ENCODE data around the gene SLC12A3. TPM values are rescaled to one million over a fixed set of nuclear protein-coding genes. Genes with fewer than 3 reads are reported as not detected.

The SLC12A3 gene
- polyA plus RNA-seq, 3 donors, result 0.03 TPM; not detected in 2

DNA sequence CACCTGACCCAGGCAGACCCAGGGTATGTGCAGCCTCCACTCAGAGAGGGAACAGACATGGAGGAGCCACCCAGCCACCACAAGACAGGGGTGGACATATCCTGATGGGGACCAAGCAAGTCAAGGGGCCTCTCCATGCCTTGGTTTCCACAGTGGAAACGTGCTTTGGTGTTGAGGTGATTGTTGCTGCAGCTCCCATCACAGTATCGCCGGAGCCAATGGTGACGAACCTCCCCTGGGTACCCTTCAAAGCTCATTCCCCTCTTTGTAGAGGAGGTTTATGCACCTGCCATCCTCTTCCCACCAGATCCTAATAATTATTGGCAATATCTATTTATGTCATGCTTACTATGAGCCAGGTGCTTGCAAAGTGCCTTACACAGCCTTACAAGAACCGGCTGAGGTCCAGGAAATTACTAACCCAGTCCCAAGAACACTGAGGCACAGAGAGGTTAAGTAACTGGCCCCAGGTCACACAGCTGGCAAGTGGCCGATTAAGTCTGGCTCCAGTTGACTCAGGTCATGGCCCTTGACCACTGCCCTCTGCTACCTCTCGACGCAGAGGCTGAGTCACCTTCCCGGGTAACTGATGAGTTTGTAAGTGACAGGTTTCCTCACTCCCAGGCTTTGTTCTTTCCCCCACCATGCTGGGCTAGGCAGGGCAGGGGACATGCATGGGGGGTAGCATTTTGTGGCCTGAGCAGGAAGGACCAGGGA lies 20.6 kb downstream of the SLC12A3 start:
- DNase-seq, result no peak
- no peak overlapping the region for H3K4me3 Mint-ChIP-seq
- H3K27ac Mint-ChIP-seq, result peak overlapping the region in 2 of 7 donors; percentile 74 to 78

DNA sequence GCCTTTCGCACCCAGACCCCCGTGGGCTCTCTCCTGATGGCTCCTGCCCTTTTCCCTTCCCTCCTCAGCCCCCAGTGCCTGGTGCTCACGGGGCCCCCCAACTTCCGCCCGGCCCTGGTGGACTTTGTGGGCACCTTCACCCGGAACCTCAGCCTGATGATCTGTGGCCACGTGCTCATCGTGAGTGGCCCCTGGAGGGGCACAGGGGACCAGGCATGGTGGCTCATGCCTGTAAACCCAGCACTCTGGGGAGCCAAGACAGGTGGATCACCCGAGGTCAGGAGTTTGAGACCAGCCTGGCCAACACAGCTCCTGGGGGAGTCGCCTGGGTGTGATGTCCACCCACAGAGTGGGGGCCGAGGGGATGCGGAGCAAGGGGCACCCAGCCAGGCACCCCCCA lies 21.3 kb downstream of the SLC12A3 start:
- no peak for TF ChIP-seq CTCF (IDR thresholded peaks at IDR 0.05)
- Histone ChIP-seq H3K4me1 (ENCODE audit: control insufficient read depth in 1 of 2, insufficient read depth in 2 of 2, low read length in 2 of 2) (peaks cover 7 to 10% of the 10 kb centered on the region in 2 donors), H3K27ac (ENCODE audit: low read depth in 1 of 2, low read length in 2 of 2) (no peak overlapping the region), H3K4me3 (replicated peaks in 1 of 3; ENCODE audit: low read depth in 2 of 3, low read length in 3 of 3) (no peak overlapping the region), H4K20me1 (ENCODE audit: insufficient read depth, low read length) (no peaks in the 10 kb centered on the region), H3K9me3 (replicated peaks in 1 of 2; ENCODE audit: control insufficient read depth in 1 of 2, insufficient read depth in 1 of 2, low read length in 2 of 2) (no peaks in the 10 kb centered on the region), H3K36me3 (replicated peaks in 1 of 2; ENCODE audit: control insufficient read depth in 1 of 2, insufficient read depth in 2 of 2, low read length in 2 of 2) (no peaks in the 10 kb centered on the region), H3K9ac (ENCODE audit: insufficient read depth, low read length, poor library complexity, severe bottlenecking) (no peak overlapping the region), H3K4me2 (replicated peaks; ENCODE audit: extremely low read depth, low read length, poor library complexity, severe bottlenecking) (no peak overlapping the region), H3K79me2 (ENCODE audit: insufficient read depth, low read length) (no peaks in the 10 kb centered on the region), H2AFZ (ENCODE audit: insufficient read depth, low read depth, low read length, poor library complexity, severe bottlenecking) (no peak overlapping the region), H3K27me3 (ENCODE audit: control insufficient read depth in 2 of 2, insufficient read depth in 2 of 2, low read length in 2 of 2) (no peaks in the 10 kb centered on the region)
- H3K36me3 Mint-ChIP-seq, result no peaks in the 10 kb centered on the region
- 97% methylated on average over 10 of the region's 12 CpGs for WGBS (ENCODE audit: insufficient coverage)
- H3K27ac Mint-ChIP-seq, result no peak overlapping the region
- DNase-seq, result no peak
- H3K27me3 Mint-ChIP-seq (ENCODE audit: low read depth in 3 of 3), result peaks cover 8 to 18% (median 11%) of the 10 kb centered on the region in 3 donors
- H3K4me1 Mint-ChIP-seq, result peaks cover 9% of the 10 kb centered on the region
- H3K9me3 Mint-ChIP-seq, result no peaks in the 10 kb centered on the region
- no peak overlapping the region for H3K4me3 Mint-ChIP-seq
- intact Hi-C loops (cut with micrococcal nuclease), result no loop called here

More for the DNA sequence above, 20.6 kb downstream of the SLC12A3 start:
- Histone ChIP-seq H3K9me3 (replicated peaks in 1 of 2; ENCODE audit: control insufficient read depth in 1 of 2, insufficient read depth in 1 of 2, low read length in 2 of 2) (no peaks in the 10 kb centered on the region), H3K27me3 (ENCODE audit: control insufficient read depth in 2 of 2, insufficient read depth in 2 of 2, low read length in 2 of 2) (no peaks in the 10 kb centered on the region), H3K4me1 (ENCODE audit: control insufficient read depth in 1 of 2, insufficient read depth in 2 of 2, low read length in 2 of 2) (peaks cover 7 to 10% of the 10 kb centered on the region in 2 donors), H3K79me2 (ENCODE audit: insufficient read depth, low read length) (no peaks in the 10 kb centered on the region), H2AFZ (ENCODE audit: insufficient read depth, low read depth, low read length, poor library complexity, severe bottlenecking) (no peak overlapping the region), H3K27ac (ENCODE audit: low read depth in 1 of 2, low read length in 2 of 2) (no peak overlapping the region), H3K9ac (ENCODE audit: insufficient read depth, low read length, poor library complexity, severe bottlenecking) (no peak overlapping the region), H3K36me3 (replicated peaks in 1 of 2; ENCODE audit: control insufficient read depth in 1 of 2, insufficient read depth in 2 of 2, low read length in 2 of 2) (no peaks in the 10 kb centered on the region), H3K4me3 (replicated peaks in 1 of 3; ENCODE audit: low read depth in 2 of 3, low read length in 3 of 3) (no peak overlapping the region), H3K4me2 (replicated peaks; ENCODE audit: extremely low read depth, low read length, poor library complexity, severe bottlenecking) (no peak overlapping the region), H4K20me1 (ENCODE audit: insufficient read depth, low read length) (no peaks in the 10 kb centered on the region)
- Mint-ChIP-seq H3K27me3 (ENCODE audit: low read depth in 3 of 3) (peaks cover 9 to 12% (median 10%) of the 10 kb centered on the region in 3 donors), H3K4me1 (peaks cover 9% of the 10 kb centered on the region), H3K9me3 (no peaks in the 10 kb centered on the region), H3K36me3 (no peaks in the 10 kb centered on the region)
- TF ChIP-seq CTCF (IDR thresholded peaks at IDR 0.05), result no peak
- 100% methylated on average over 1 of the region's 9 CpGs for WGBS (ENCODE audit: insufficient coverage)
- intact Hi-C loops (cut with micrococcal nuclease), result no loop called here

All from CD14-positive monocyte (primary cell).